ENCODE measurements around the gene TNF. TPM values are rescaled to one million over a fixed set of nuclear protein-coding genes. Genes with fewer than 3 reads are reported as not detected.

The TNF gene
- total RNA-seq, 6 experiments from 2014 or later = 0.15 to 1.0 TPM; not detected in 4

GRCh38 chr6:31573239-31574105, 1.9 kb upstream of the TNF start:
- Histone ChIP-seq H3K27ac (no peak overlapping the region), H3K27me3 (no peaks in the 10 kb centered on the region), H3K9me3 (no peaks in the 10 kb centered on the region), H3K4me3 (no peak overlapping the region), H3K4me1 (no peaks in the 10 kb centered on the region), H3K36me3 (no peaks in the 10 kb centered on the region)
- intact Hi-C loops (cut with DNase I) = no loop called here
- peak in 1 of 3 donors; percentile 26 for DNase-seq
- TF ChIP-seq POLR2A (IDR thresholded peaks at IDR 0.05) (no peak), CTCF (IDR thresholded peaks at IDR 0.05) (no peak)
- WGBS (ENCODE audit: insufficient coverage, low coverage, low lambda C conversion rate, missing lambda C conversion rate) = 67% methylated on average over 9 of the region's 9 CpGs
- ATAC-seq = no peak

GRCh38 chr6:31574106-31575061, 981 bp upstream of the TNF start:
- Histone ChIP-seq H3K9me3 (no peaks in the 10 kb centered on the region), H3K27ac (no peak overlapping the region), H3K27me3 (no peaks in the 10 kb centered on the region), H3K36me3 (no peaks in the 10 kb centered on the region), H3K4me3 (no peak overlapping the region), H3K4me1 (no peaks in the 10 kb centered on the region)
- 60% methylated on average over 8 of the region's 14 CpGs for WGBS (ENCODE audit: insufficient coverage, low coverage, low lambda C conversion rate, missing lambda C conversion rate)
- no peak for ATAC-seq
- TF ChIP-seq POLR2A (IDR thresholded peaks at IDR 0.05) (no peak), CTCF (IDR thresholded peaks at IDR 0.05) (no peak)
- peak in 1 of 3 donors; percentile 26 for DNase-seq
- intact Hi-C loops (cut with DNase I) = no loop called here

- no peak for TF ChIP-seq POLR2A (IDR thresholded peaks at IDR 0.05)
- no peak for TF ChIP-seq CTCF (IDR thresholded peaks at IDR 0.05)
- Histone ChIP-seq H3K27me3 (no peaks in the 10 kb centered on the region), H3K36me3 (no peaks in the 10 kb centered on the region), H3K27ac (no peak overlapping the region), H3K4me1 (no peaks in the 10 kb centered on the region), H3K9me3 (no peaks in the 10 kb centered on the region), H3K4me3 (peak overlapping the region; percentile 11 to 32 (median 31))
- 45% methylated on average over 7 of the region's 8 CpGs for WGBS (ENCODE audit: insufficient coverage, low coverage, low lambda C conversion rate, missing lambda C conversion rate)
- ATAC-seq = no peak
- intact Hi-C loops (cut with DNase I) = no loop called here
- no peak for DNase-seq
Measured at GRCh38 chr6:31575952-31576685, 754 bp downstream of the TNF start.

GRCh38 chr6:31576897-31577578, 1.7 kb downstream of the TNF start:
- intact Hi-C loops (cut with DNase I) = no loop called here
- H3K27me3 ChIP-seq = no peaks in the 10 kb centered on the region
- H3K4me3 ChIP-seq = no peak overlapping the region
- no peak for ATAC-seq
- H3K27ac ChIP-seq = no peak overlapping the region
- TF ChIP-seq CTCF (IDR thresholded peaks at IDR 0.05) (no peak), POLR2A (IDR thresholded peaks at IDR 0.05) (no peak)
- H3K9me3 ChIP-seq = no peaks in the 10 kb centered on the region
- no peaks in the 10 kb centered on the region for H3K4me1 ChIP-seq
- DNase-seq = peak in 1 of 3 donors; percentile 48
- no peaks in the 10 kb centered on the region for H3K36me3 ChIP-seq
- WGBS (ENCODE audit: insufficient coverage, low coverage, low lambda C conversion rate, missing lambda C conversion rate) = 65% methylated on average over 7 of the region's 19 CpGs
